ENCODE data around the gene NCK1.

Gene NCK1

DNA sequence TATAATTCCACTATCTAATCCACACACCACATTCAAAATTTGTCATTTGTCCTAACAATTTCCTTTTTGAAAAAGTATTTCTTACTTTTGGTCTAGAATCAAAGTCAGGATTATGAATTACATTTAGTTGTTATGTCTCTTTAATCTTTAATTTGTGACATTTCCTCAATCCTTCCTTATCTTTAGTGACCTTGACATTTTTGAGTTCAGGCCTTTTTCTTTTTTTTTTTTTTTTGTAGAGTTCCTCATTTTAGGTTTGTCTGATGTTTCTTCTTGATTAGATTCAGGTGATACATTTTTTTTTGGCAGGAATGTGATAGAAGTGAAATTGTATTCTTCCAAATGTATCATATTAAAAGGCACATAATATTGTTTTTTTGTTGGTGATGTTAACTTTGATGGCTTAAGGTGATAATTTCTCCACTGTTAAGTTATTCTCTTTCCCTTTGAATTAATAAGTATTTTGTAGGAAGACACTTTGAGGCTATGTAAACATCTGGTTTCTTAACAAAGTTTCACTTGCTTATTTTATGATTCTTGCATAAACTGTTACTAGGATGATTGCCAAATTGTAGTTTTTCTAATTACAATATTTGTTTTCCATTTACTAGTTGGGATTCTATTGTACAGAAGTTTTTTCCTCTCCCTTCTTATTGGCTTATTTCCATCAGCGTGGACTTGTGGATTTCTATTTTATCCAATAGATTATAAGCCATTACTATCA is 26.8 kb upstream of the NCK1 start:
- Histone ChIP-seq H3K27ac (no peak overlapping the region), H4K20me1 (no peaks in the 10 kb centered on the region), H3K4me3 (no peak overlapping the region), H3K4me1 (peaks cover 13 to 44% (median 26%) of the 10 kb centered on the region in 10 experiments), H3K9ac (no peak overlapping the region), H3K9me3 (replicated peaks in 1 of 11) (no peaks in the 10 kb centered on the region; a peak in 1 of 22 replicates), H3K27me3 (no peaks in the 10 kb centered on the region), H3K4me2 (peak overlapping the region in 3 of 11 experiments; percentile 5 to 20 (median 5); a peak in 3 of 22 replicates), H3K36me3 (peaks cover 0 to 5% (median 0%) of the 10 kb centered on the region in 11 experiments; a peak in 1 of 22 replicates)
- no peak for TF ChIP-seq Cebpa-rat (IDR thresholded peaks at IDR 0.05)

DNA sequence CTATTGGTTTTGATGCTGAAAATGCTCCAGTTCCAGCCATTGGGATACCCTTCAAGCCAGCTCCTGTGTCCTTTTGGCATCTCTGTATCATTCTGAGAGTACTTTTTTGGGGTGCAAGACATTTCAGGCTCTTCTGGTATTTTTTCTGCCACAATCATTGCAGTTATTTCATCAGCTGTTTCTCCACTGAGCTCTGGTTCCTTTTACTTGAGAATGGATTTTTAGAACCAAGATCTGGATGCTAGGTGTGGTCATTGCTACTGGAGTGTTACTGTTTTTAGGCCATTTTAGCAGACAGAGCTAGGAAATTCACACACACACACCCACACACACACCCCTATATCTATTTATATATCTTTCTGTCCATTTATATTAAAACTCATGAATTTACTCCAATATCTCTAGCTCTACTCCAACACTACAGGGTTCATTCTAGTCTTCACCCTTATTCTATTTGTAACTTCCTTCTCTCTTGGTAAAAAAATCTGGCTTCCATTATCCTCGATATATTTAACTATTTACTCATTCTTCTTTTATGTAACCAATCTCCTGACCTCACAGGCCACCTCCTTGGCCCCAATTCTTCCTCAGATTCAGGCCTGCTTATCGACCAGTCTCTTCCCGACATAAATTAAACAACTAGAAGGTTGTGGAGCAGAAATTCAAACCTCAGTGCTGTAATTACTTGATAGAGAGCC is 26.0 kb upstream of the NCK1 start:
- no peaks in the 10 kb centered on the region for H3K27me3 ChIP-seq
- H4K20me1 ChIP-seq, result no peaks in the 10 kb centered on the region
- H3K27ac ChIP-seq, result no peak overlapping the region
- H3K4me1 ChIP-seq, result peaks cover 13 to 50% (median 29%) of the 10 kb centered on the region in 10 experiments
- peaks cover 0 to 6% (median 0%) of the 10 kb centered on the region in 11 experiments; a peak in 5 of 22 replicates for H3K36me3 ChIP-seq
- H3K4me2 ChIP-seq, result peak overlapping the region in 3 of 11 experiments; percentile 5 to 20 (median 13); a peak in 3 of 22 replicates
- no peaks in the 10 kb centered on the region for H3K9me3 ChIP-seq (replicated peaks in 1 of 11)
- TF ChIP-seq Cebpa-rat (IDR thresholded peaks at IDR 0.05), result no peak
- H3K9ac ChIP-seq, result no peak overlapping the region
- H3K4me3 ChIP-seq, result no peak overlapping the region

DNA sequence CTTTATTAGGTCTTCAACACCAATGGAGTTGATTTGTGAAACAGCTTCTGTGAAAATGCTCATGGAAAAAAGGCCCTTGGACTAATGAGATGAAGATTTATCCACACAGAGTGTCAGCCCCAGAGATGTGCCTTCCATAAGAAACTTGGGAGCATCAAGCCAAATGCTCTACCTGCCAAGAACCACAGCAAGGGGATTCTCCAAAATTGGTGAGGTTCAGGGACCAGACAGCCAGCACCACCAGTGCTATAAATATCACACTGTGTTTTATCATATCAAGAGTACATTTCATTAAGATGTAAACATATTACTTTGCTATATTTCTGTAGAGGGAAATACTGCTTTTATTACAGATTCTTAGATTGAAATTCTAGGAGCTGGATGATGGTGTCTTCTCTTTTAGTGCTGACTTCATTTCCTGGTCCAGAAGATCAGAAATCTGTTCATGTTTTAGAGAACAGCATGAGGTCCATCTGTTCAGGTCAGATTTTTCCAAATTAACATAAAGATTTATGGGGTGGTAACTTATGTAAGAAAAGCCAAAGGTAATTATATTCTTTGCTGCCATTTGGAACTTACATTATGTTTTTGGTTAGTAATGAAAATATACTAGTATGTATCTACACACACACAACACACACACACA is 25.4 kb upstream of the NCK1 start:
- no peak for TF ChIP-seq Cebpa-rat (IDR thresholded peaks at IDR 0.05)
- Histone ChIP-seq H3K36me3 (peaks cover 0 to 13% (median 0%) of the 10 kb centered on the region in 11 experiments; a peak in 5 of 22 replicates), H3K4me2 (peak overlapping the region in 1 of 11 experiments; percentile 13; a peak in 1 of 22 replicates), H3K9me3 (replicated peaks in 1 of 11) (no peaks in the 10 kb centered on the region), H3K27me3 (no peaks in the 10 kb centered on the region), H3K27ac (no peak overlapping the region), H3K4me3 (no peak overlapping the region), H3K9ac (no peak overlapping the region), H3K4me1 (peaks cover 13 to 50% (median 29%) of the 10 kb centered on the region in 10 experiments), H4K20me1 (no peaks in the 10 kb centered on the region)

GRCh38 chr3:136838641-136839555 is 23.1 kb upstream of the NCK1 start:
- Histone ChIP-seq H3K4me1 (peaks cover 13 to 50% (median 29%) of the 10 kb centered on the region in 10 experiments), H4K20me1 (no peaks in the 10 kb centered on the region), H3K27ac (peak overlapping the region in 8 of 11 experiments; percentile 38 to 75 (median 66); a peak in 15 of 22 replicates), H3K9me3 (replicated peaks in 1 of 11) (peaks cover 0 to 4% (median 0%) of the 10 kb centered on the region in 11 experiments; a peak in 1 of 22 replicates), H3K27me3 (no peaks in the 10 kb centered on the region), H3K4me3 (no peak overlapping the region; a peak in 1 of 20 replicates), H3K4me2 (peak overlapping the region; percentile 6 to 70 (median 50)), H3K36me3 (peaks cover 6 to 29% (median 14%) of the 10 kb centered on the region in 11 experiments; a peak in 17 of 22 replicates), H3K9ac (peak overlapping the region in 6 of 11 experiments; percentile 0 to 53 (median 32); a peak in 7 of 22 replicates)
- TF ChIP-seq Cebpa-rat (IDR thresholded peaks at IDR 0.05), result no peak

GRCh38 chr3:136839556-136839931 is 22.5 kb upstream of the NCK1 start:
- Histone ChIP-seq H4K20me1 (no peaks in the 10 kb centered on the region), H3K4me2 (peak overlapping the region; percentile 6 to 70 (median 50)), H3K9me3 (replicated peaks in 1 of 11) (peaks cover 0 to 5% (median 0%) of the 10 kb centered on the region in 11 experiments; a peak in 1 of 22 replicates), H3K4me3 (no peak overlapping the region), H3K27ac (peak overlapping the region in 8 of 11 experiments; percentile 5 to 75 (median 66); a peak in 15 of 22 replicates), H3K27me3 (no peaks in the 10 kb centered on the region), H3K9ac (peak overlapping the region in 6 of 11 experiments; percentile 0 to 53 (median 18); a peak in 7 of 22 replicates), H3K4me1 (peaks cover 13 to 50% (median 29%) of the 10 kb centered on the region in 10 experiments), H3K36me3 (peaks cover 6 to 31% (median 15%) of the 10 kb centered on the region in 11 experiments; a peak in 17 of 22 replicates)
- TF ChIP-seq Cebpa-rat (IDR thresholded peaks at IDR 0.05), result no peak

DNA sequence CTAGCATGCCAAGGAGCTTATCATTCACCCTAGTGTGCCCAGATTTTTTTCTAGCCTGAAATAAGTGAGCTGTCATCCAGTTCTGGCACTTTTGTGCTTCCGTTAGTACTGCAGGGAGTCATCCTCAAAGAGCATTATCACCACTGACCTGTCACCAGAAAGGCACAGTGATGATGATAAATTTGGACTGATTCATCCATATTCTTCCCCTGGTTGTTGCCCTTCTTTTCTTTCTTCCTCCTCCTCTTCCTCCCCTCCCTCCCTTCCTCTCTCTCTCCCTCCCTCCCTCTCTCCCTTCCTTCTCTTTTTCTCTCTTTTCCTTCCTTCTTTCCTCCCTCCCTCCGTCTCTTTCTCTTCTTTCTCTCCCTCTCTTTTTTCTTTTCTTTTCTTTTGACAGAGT is 21.8 kb upstream of the NCK1 start:
- Histone ChIP-seq H3K27ac (peak overlapping the region in 7 of 11 experiments; percentile 5 to 75 (median 63); a peak in 11 of 22 replicates), H3K4me3 (no peak overlapping the region), H3K4me2 (peak overlapping the region in 8 of 11 experiments; percentile 6 to 70 (median 54); a peak in 16 of 22 replicates), H3K4me1 (peaks cover 13 to 50% (median 29%) of the 10 kb centered on the region in 10 experiments), H3K36me3 (peaks cover 6 to 33% (median 17%) of the 10 kb centered on the region in 11 experiments; a peak in 17 of 22 replicates), H3K27me3 (no peaks in the 10 kb centered on the region), H3K9ac (no peak overlapping the region), H3K9me3 (replicated peaks in 1 of 11) (peaks cover 0 to 5% (median 0%) of the 10 kb centered on the region in 11 experiments; a peak in 1 of 22 replicates), H4K20me1 (no peaks in the 10 kb centered on the region)
- no peak for TF ChIP-seq Cebpa-rat (IDR thresholded peaks at IDR 0.05)

DNA sequence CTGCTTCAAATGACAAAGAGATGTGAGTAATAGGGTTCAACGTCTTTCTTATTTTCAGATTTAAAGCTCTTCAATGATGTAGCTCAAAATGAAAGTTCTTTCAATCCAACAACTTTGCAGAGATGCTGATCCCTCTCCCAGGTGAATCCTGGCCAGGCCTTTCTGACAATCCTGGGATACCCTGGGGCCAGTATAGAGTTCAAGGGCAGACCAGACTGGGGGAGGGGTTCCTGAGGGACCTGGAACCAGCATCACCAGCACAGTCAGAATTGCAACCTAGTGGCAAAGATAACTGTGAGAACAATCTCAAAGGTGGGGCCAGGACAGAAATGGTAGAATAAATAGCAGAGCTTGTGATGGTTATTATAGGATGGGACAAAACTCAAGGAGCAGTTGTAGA is 19.7 kb upstream of the NCK1 start:
- H3K27ac ChIP-seq, result no peak overlapping the region
- peaks cover 0 to 5% (median 0%) of the 10 kb centered on the region in 11 experiments; a peak in 1 of 22 replicates for H3K9me3 ChIP-seq (replicated peaks in 1 of 11)
- no peak overlapping the region for H3K4me3 ChIP-seq
- H3K4me2 ChIP-seq, result no peak overlapping the region
- peaks cover 13 to 33% (median 26%) of the 10 kb centered on the region in 10 experiments for H3K4me1 ChIP-seq
- no peak overlapping the region for H3K9ac ChIP-seq
- H3K36me3 ChIP-seq, result peaks cover 13 to 48% (median 25%) of the 10 kb centered on the region in 11 experiments; a peak in 18 of 22 replicates
- no peaks in the 10 kb centered on the region for H4K20me1 ChIP-seq
- TF ChIP-seq Cebpa-rat (IDR thresholded peaks at IDR 0.05), result no peak
- H3K27me3 ChIP-seq, result no peaks in the 10 kb centered on the region

- H3K9ac ChIP-seq, result no peak overlapping the region
Observed at GRCh38 chr3:136844724-136845123, 17.3 kb upstream of the NCK1 start.

More at GRCh38 chr3:136844724-136845123, 17.3 kb upstream of the NCK1 start:
- Histone ChIP-seq H4K20me1 (no peaks in the 10 kb centered on the region), H3K27me3 (no peaks in the 10 kb centered on the region), H3K4me1 (peaks cover 0 to 12% (median 7%) of the 10 kb centered on the region in 10 experiments; a peak in 17 of 20 replicates), H3K4me2 (no peak overlapping the region), H3K27ac (no peak overlapping the region), H3K4me3 (no peak overlapping the region), H3K36me3 (peaks cover 13 to 48% (median 25%) of the 10 kb centered on the region in 11 experiments; a peak in 17 of 22 replicates), H3K9me3 (replicated peaks in 1 of 11) (peaks cover 0 to 5% (median 0%) of the 10 kb centered on the region in 11 experiments; a peak in 1 of 22 replicates)
- no peak for TF ChIP-seq Cebpa-rat (IDR thresholded peaks at IDR 0.05)

All from BLaER1 treated with 17β-estradiol and CSF1 and Interleukin-3, amounts not matched to agents 10 nM and 100 nM (cell line).